Urinary bladder (tissue), 4 donors: ENCODE measurements around the gene SDS. TPM values are rescaled to one million over a fixed set of nuclear protein-coding genes. Genes with fewer than 3 reads are reported as not detected.

Experiments
- DNase-seq: peaks from one replicate; pipeline ENCODE4 v3.0.0-alpha.2; 2015; ENCODE audit errors: extremely low spot score
- H3K27ac ChIP-seq: one replicate; pipeline ENCODE4 v1.5.1; 2013; ENCODE audit warnings: low read depth, mild to moderate bottlenecking, moderate library complexity
- H3K36me3 ChIP-seq: one replicate; pipeline ENCODE4 v1.6.1; 2013; ENCODE audit warnings: mild to moderate bottlenecking, moderate library complexity; ENCODE audit not compliant: insufficient read depth
- H3K4me1 ChIP-seq: one replicate; pipeline ENCODE4 v1.6.1; 2013; ENCODE audit warnings: mild to moderate bottlenecking, moderate library complexity; ENCODE audit not compliant: insufficient read depth
- H3K4me3 ChIP-seq: one replicate; pipeline ENCODE4 v1.5.1; 2013; ENCODE audit warnings: low read depth, low read length
- WGBS: extraction: QIAGEN DNeasy Blood & Tissue Kit; methylation state at CpG from one replicate; pipeline ENCODE4 v1.1.7; 2013; 5-methylcytosine and 5-hydroxymethylcytosine counted together
- polyA plus RNA-seq: library from polyadenylated mRNA; stranded (reverse); fragments of 200-250 nt; gene quantifications from one replicate; pipeline ENCODE4 v1.2.3, GENCODE V29; 2013
- total RNA-seq: library from RNA; depleted of rRNA; stranded (reverse); fragments of >200 nt; gene quantifications from one replicate; pipeline ENCODE4 v1.2.3, GENCODE V29; 2014
- donor health status: healthy with polysubstance abuse.
- donor health status: healthy.

SDS gene
- total and polyA plus RNA-seq, 2 donors = 0.85 TPM; not detected in 1

DNA sequence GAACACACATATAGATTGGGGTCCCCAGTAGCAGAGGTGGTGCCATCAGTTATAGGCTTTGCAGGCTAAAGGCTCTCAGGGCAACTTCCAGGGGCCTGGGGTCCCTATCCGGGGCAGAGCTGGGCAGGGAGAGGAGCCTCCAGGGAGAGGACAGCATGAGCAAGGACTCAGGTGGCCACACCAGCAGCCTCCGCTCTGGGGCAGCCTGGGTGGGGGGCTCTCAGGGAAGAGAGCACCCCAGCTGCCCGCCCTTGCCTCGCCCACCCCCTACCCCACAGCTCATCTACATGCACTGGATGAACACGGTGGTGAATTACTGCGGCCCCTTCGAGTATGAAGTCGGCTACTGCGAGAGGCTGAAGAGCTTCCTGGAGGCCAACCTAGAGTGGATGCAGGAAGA, 31.3 kb downstream of the SDS start:
- Histone ChIP-seq H3K4me1 (no peaks in the 10 kb centered on the region), H3K36me3 (peaks cover 3% of the 10 kb centered on the region), H3K27ac (no peak overlapping the region), H3K4me3 (no peak overlapping the region)
- 95% methylated on average over 9 of the region's 9 CpGs for WGBS
- DNase-seq = no peak

DNA sequence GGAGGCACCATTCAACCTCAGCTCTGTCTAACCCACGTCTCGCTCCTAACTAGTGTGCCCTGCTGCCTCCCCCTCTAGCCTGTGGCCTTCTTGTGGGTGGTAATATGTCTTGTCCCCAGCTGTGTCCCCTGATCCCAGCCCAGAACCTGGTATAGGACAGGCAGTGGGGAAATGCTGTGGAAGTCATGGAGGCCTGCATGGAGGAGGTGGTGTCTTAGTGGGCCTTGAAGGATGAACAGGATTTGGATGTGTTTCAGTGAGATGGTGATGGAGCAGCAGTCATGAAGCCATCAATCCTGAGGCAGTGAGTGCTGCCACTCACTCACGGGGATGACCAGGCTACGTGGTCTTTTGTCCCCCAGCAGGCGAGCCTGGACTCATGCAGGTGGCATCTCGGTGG, 31.9 kb downstream of the SDS start:
- H3K27ac ChIP-seq = no peak overlapping the region
- no peak overlapping the region for H3K4me3 ChIP-seq
- 96% methylated on average over 6 of the region's 6 CpGs for WGBS
- DNase-seq = no peak
- peaks cover 3% of the 10 kb centered on the region for H3K36me3 ChIP-seq
- no peaks in the 10 kb centered on the region for H3K4me1 ChIP-seq

DNA sequence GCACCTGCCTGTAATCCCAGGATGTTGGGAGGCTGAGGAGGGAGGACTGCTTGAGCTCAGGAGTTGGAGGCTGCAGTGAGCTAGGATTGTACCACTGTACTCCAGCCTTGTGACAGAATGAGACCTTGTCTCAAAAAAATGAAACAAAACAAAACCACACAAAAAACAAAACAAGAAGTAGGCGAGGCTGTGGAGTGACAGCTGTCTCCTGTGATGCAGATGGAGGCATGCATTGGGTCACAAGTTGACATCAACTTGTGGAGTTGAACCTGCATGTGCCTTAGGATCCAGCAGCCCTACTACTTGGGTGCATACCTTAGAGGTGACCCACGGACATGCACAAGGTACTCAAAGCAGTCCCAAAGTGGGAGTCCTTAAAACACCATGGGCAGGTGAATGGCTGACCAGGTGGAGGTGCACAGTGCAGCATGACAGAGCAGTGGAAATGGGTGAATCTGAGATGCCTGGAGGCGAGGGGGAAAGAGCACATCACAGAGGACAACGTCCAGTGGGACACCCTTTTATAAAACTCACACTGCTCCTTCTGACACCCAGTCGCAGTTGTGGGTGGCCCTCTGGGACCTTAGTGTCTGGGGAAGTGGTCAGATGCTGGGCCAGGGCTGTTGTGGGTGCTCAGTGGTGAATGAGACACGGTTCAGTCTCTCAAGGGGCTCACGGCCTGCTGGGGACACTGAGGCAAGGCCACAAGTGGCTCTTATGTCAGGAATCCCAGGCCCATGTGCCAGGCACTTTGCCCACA, 32.6 kb downstream of the SDS start:
- H3K4me1 ChIP-seq = no peaks in the 10 kb centered on the region
- peaks cover 3% of the 10 kb centered on the region for H3K36me3 ChIP-seq
- H3K4me3 ChIP-seq = no peak overlapping the region
- 85% methylated on average over 7 of the region's 7 CpGs for WGBS
- no peak for DNase-seq
- no peak overlapping the region for H3K27ac ChIP-seq

DNA sequence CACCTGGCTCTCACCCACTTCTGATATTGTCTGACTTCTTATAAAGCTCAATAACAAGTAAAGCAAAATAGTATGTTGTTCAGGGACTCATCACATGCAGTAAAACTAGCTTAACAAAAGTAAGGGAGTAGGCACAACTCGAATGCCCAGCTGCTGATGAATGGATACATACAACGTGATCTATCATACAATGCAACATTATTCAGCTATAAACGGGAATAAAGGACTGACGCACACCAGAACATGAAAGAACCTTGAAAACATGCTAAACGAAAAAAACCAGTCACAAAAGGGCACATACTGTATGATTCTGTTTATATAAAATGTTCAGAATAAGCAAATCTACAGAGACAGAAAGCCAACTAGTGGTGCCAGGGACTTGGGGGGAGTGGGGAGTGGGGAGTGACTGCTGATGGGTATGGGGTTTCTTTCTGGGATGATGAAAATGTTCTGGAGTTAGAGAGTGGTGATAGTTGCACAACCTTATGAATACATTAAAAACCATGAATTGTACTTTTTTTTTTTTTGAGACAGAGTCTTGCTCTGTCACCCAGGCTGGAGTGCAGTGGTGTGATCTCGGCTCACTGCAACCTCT, 34.2 kb downstream of the SDS start:
- WGBS = 74% methylated on average over 6 of the region's 6 CpGs
- DNase-seq = no peak
- Histone ChIP-seq H3K4me3 (no peak overlapping the region), H3K36me3 (peaks cover 3% of the 10 kb centered on the region), H3K27ac (no peak overlapping the region), H3K4me1 (no peaks in the 10 kb centered on the region)

DNA sequence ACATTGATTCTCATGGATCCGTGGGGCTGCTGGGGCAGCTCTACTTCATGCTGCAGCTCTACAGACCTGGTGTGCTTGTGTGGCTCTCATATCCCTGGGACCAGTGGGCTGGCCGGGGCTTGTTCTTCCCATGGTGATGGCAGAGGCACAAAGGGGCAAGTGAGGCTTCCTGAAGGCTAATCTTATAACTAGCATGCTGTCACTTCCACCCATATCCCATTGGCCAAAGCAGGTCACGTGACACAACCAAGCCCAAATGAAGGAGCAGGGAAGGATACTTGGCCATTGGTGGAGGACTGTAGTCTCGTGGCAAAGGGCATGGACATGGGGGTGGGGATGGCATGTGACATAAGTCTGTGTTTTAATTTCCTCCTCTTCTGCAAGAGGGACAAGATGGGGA, 35.4 kb downstream of the SDS start:
- Histone ChIP-seq H3K27ac (no peak overlapping the region), H3K4me3 (no peak overlapping the region), H3K36me3 (peaks cover 3% of the 10 kb centered on the region), H3K4me1 (no peaks in the 10 kb centered on the region)
- no peak for DNase-seq
- 86% methylated on average over 4 of the region's 4 CpGs for WGBS

DNA sequence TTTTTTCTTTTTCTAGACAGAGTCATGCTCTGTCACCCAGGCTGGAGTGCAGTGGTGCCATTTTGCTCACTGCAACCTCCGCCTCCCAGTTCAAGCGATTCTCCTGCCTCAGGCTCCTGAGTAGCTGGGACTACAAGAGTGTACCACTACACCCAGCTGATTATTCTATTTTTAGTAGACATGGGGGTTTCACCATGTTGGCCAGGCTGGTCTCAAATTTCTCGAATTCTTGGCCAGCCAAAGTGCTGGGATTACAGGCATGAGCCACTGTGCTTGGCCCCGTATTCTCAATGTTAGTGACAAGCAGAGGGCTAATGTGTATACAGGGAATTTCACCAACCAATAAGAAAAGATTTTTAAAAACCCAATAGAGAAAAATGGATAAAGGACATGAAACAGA, 36.9 kb downstream of the SDS start:
- H3K36me3 ChIP-seq = no peaks in the 10 kb centered on the region
- 71% methylated on average over 4 of the region's 4 CpGs for WGBS
- no peak overlapping the region for H3K4me3 ChIP-seq
- H3K4me1 ChIP-seq = no peaks in the 10 kb centered on the region
- no peak overlapping the region for H3K27ac ChIP-seq
- DNase-seq = no peak

DNA sequence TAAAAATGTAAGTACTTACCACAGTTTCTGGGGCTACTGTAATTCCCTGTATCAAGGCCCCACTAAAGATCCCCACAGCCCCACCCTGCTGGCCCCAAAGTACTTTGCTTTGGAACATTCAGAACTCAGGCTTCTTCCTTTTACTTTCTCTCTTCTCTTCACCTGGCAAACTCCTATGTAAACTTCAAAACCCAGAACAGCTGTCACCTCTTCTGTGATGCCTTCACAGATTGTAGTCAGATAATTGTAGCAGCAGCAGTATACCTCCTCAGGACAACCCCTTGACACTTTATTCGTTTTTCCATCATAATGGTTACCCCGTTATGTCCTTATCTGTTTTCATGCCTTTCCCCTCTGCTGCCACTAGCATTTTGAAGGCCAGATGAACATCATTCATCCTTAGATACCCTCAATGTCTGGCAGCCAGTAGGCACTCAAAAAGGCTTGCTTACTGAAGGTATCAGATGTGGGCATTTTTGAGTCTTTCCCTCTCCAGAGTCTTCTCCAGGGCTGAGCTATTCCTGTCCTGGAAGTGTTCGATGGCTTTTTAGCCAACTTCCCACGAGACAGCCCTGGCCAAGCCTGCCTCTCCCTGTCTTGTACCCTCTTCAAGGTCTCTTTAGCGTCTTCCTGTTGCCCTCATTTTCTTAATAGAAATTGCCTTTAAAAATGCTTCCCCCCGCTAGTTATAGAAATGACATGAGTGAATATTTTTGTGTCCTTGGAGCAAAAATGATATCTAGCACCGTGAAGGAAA, 37.9 kb downstream of the SDS start:
- WGBS = 93% methylated on average over 7 of the region's 7 CpGs
- H3K4me3 ChIP-seq = no peak overlapping the region
- no peaks in the 10 kb centered on the region for H3K36me3 ChIP-seq
- H3K4me1 ChIP-seq = no peaks in the 10 kb centered on the region
- no peak for DNase-seq
- no peak overlapping the region for H3K27ac ChIP-seq

DNA sequence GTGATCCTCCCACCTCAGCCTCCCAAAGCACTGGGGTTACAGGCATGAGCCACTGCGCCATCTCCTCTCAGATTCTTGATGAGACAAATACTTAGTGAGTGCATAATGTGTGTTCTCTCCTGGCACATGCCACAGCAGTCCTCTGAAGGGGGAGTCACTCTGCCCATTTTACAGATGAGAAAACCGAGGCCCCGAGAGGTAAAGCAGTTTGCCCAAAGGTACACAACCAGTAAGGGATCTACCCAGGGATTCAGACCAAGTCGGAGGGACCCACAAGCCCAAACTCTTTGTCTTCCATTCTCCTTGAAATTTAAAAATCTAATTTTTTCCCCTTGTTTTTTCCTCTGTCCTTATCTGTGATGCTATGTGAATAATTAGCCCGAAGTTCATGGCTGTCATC, 39.0 kb downstream of the SDS start:
- WGBS = 95% methylated on average over 5 of the region's 5 CpGs
- Histone ChIP-seq H3K4me3 (no peak overlapping the region), H3K4me1 (no peaks in the 10 kb centered on the region), H3K36me3 (no peaks in the 10 kb centered on the region), H3K27ac (no peak overlapping the region)
- DNase-seq = no peak

DNA sequence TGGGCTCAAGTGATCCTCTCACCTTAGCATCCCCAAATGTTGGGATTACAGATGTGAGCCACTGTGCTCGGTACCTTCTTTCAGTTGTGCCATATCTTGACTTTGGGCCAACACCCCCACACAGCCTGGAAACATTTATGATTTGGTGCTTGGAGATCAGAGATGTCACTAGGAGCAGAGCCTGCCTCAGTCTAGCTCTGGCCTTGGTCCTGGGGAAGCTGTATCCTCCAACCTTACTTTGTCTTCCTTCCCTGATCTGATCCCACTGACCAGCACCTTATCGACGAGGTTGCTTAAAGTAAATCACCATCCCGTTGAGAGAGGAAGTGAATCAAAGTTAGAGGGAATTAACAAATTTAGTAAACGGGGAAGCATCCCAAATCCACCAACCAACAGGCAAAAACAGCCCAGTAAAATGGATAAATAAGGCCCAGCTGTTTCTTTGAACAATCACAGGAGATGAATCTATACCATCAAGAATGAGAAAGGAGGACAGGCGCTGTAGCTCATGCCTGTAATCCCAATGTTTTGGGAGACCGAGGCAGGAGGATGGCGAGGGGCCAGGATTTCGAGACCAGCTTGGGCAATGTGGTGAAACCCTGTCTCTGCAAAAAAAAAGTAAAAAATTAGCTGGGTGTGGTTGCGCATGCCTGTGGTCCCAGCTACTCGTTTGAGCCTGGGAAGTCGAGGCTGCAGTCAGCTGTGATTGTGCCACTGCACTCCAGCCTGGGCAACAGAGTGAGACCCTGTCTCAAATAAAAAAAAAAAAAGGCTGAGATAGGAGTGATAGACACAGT, 41.9 kb downstream of the SDS start:
- DNase-seq = no peak
- 71% methylated on average over 12 of the region's 12 CpGs for WGBS
- H3K4me1 ChIP-seq = no peaks in the 10 kb centered on the region
- no peaks in the 10 kb centered on the region for H3K36me3 ChIP-seq
- no peak overlapping the region for H3K27ac ChIP-seq
- H3K4me3 ChIP-seq = no peak overlapping the region

DNA sequence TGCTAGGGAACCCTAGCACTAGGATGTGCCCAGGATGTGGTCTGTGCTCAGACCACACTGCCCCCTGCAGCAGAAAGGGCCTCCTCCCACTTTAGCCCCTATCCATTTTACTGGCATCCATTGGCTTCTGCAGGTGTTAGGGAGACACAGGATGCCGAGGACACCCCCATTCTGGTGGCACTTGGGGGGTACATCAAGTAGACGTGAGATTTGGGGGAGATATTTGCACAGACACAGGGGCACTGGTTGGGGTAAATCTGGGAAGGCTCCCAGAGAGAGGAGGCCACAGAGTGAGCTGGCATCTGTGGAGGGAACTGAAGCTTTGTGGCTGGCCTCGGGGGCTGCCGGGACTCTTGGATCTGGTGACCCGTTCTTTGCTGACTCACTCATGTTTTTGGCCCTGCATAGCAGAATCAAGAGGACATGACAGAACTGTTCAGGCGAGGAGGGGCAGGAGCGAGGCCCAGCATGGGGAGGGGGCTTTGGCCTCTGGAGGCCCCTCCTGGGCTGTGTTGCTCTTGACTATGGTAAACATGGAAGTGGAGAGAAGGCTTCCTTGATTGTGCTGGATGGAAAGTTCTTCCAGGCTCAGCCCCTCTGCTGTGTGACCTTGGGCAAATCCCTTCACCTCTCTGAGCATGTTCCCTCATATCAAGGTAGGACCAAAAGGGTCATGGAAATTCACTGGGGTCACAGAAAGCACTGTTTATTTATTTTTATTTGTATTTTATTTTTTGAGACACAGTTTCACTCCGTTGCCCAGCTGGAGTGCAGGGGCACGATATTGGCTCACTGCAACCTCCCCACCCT, 43.5 kb downstream of the SDS start:
- no peaks in the 10 kb centered on the region for H3K4me1 ChIP-seq
- DNase-seq = no peak
- H3K4me3 ChIP-seq = no peak overlapping the region
- 72% methylated on average over 9 of the region's 9 CpGs for WGBS
- no peaks in the 10 kb centered on the region for H3K36me3 ChIP-seq
- H3K27ac ChIP-seq = no peak overlapping the region

DNA sequence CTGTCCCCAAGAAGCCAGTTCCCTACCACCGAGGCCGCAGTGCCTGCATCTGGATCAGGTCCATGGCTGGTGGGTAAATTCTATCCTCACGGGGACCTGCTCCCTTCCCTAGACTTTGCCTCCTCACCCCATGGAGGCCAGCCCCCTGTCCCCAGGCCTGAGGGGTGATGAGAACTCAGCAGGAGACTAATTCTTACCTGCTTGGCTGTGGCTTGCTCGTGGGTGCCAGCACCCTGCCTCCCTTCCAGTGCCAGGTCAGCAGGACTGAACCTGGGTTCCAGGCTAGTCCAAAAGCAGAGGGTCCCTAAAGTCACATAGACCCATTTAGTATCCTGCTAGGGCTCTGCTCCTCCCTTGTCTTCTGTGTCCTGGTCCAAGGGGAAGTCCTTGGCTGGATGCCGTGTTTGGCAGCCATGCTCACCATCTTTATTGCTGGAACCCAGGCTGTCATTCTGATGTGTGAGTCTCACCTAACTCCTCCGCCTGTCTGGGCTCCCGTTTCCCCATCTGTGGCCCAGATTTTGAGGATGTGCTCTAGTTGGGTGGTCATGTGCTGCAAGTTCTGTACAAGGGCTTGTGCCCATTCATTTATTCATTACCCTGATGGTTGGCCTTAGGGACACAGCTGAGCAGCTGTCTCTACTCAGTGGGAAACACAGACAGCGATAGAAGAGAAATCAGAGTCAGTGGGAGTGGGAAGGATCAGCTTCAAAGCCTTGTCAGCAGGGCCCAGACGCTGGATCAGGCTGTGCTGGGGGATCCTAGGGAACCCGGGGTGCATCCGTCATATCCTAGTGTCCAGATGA, 44.4 kb downstream of the SDS start:
- Histone ChIP-seq H3K27ac (peak overlapping the region; percentile 85), H3K4me1 (no peaks in the 10 kb centered on the region), H3K4me3 (peak overlapping the region; percentile 69), H3K36me3 (no peaks in the 10 kb centered on the region)
- WGBS = 30% methylated on average over 11 of the region's 11 CpGs
- DNase-seq = no peak

DNA sequence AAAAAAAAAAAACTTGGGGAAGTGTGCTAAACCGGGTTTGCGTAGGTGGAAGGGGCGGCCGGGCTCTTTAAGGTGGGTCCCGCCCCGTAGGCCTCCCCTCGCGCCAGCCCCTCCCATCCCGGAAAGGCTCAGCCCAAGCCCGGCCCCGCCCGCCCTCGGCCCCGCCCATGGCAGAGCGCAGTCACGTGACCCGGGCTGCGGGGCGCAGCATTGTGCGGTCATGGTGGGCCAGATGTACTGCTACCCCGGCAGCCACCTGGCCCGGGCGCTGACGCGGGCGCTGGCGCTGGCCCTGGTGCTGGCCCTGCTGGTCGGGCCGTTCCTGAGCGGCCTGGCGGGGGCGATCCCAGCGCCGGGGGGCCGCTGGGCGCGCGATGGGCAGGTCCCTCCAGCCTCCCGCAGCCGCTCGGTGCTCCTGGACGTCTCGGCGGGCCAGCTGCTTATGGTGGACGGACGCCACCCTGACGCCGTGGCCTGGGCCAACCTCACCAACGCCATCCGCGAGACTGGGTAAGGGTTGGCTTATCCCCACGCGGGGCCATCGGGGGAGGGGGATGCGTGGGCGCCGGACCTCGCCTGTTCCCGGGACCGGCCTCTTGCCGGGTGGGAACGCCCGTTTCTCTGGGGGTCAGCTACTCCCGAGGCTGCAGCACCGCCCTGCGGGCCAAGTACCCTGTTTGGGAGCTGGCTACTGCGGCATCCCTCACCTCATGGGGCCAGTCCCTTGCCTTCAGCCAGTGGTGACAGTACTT, 45.1 kb downstream of the SDS start, which contains the start of gene PLBD2:
TSS of gene PLBD2 (plus strand) at position 207 of the 752 bp plus-strand sequence. CDS start at position 221, 14 bp downstream.
- WGBS = 2% methylated on average over 67 of the region's 67 CpGs
- H3K36me3 ChIP-seq = no peaks in the 10 kb centered on the region

More for the DNA sequence above, 45.1 kb downstream of the SDS start, which contains the start of gene PLBD2:
- H3K4me1 ChIP-seq = no peaks in the 10 kb centered on the region
- H3K4me3 ChIP-seq = peak within 1 kb of the TSS; percentile 69
- DNase-seq = peak; percentile 80
- H3K27ac ChIP-seq = peak within 1 kb of the TSS; percentile 85
